AG09309 (cell line): ENCODE results near the gene BACE1-AS.
"Not testable (repeated sequence)": the region's sequence is repeated elsewhere in the genome, so short reads cannot be mapped to it uniquely, and the experiment has no call there.

ENCODE experiments used
- DNase-seq: peaks from one replicate; pipeline ENCODE4 v3.0.0-alpha.2; 2010; ENCODE audit warnings: low read depth
- H3K4me3 ChIP-seq: 2 replicates; pipeline ENCODE4 v1.5.1; 2011; ENCODE audit warnings: mild to moderate bottlenecking, low read depth, low read length, moderate library complexity; ENCODE audit not compliant: control insufficient read depth
- CTCF ChIP-seq: IDR thresholded peaks from 2 replicates; pipeline ENCODE4 v1.5.1; 2011; ENCODE audit warnings: mild to moderate bottlenecking, low read depth, low read length, inconsistent platforms; ENCODE audit not compliant: insufficient read depth, control insufficient read depth; ENCODE audit errors: missing control alignments

Gene BACE1-AS

DNA sequence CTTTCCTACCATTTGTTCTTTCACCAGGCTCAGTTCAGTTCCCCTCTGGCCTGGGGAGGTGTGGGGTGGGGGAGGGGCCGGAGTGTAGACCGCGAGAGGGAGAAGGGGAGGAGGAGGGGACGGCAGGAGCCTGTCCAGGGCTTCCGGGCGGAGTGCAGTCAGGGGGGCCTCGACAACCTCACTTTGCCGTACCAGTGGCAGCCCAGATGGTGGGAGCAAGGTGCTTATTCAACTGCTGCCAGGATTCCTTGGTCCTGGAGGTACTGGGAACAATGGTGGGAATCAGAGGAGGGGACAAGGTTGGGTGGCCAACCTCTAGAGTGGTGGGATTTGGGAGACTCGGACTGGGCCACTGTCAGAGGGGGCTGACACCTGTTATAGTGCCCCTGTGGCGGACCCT is 23.7 kb downstream of the BACE1-AS start:
- H3K4me3 ChIP-seq, result peak overlapping the region; percentile 89
- TF ChIP-seq CTCF, result no peak
- no peak for DNase-seq

DNA sequence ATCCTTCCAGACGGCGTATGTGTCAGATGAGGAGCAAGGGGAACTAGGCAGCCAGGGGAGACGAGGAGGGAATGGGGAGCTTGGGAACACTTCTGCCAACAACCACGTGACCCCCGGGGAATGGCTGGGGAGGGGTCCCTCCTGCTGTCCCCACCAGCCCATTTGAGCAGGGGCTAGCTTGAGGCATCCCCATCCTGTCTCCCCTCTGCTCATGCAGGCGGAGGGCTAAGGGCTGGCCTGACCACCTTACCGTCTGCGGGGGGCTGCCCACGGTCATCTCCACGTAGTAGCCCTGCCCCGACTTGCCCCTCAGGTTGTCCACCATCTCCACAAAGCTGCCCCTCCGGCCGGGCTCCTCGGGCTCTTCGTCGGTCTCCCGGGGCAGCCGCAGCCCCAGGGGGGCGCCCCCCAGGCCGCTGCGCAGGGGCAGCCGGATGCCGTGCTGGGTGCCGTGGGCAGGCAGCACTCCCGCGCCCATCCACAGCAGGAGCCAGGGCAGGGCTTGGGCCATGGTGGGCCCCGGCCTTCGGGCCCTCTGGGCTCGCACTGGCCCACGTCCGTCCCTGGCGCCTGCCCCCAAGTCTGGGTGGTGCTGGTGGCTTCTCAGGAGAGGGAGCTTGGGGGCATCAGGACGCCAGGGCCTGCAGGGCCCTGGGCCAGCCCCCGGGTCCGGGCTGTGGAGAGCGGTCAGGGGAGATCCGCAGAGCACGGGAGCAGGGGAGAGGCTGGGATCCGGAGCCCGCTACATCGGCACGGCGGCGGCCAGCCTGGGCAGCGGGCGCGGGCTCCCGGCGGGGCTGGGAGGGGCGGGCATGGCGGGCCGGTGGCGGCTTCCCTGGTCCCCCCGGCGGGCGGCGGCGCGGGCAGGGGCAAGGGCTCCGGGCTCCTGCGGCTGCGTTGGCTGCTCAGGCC is 24.4 kb downstream of the BACE1-AS start:
- TF ChIP-seq CTCF, result no peak
- H3K4me3 ChIP-seq, result peak overlapping the region; percentile 89
- no peak for DNase-seq

GRCh38 chr11:117316197-117316961 is 25.2 kb downstream of the BACE1-AS start, which contains the start of gene BACE1:
Gene BACE1 (minus strand): TSS chr11:117316256. CDS start chr11:117315795, 461 bp downstream.
- TF ChIP-seq CTCF, result peak; percentile 72
- peak within 1 kb of the TSS; percentile 89 for H3K4me3 ChIP-seq

DNA sequence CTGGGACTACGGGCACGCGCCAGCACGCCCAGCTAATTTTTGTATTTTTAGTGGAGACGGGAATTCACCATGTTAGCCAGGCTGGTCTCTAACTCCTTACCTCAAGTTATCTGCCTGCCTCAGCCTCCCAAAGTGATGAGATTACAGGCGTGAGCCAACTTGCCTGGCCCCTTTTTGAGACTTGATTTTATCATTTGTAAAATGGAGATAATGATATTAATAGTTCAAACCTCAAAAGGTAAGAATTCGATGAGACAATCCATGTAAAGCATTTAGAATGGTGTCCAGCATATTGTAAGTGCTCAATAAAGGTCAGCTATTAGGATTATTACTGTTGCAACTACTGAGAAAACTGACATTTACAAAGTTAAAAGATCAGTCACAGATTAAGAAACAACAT is 27.6 kb downstream of the BACE1-AS start:
- no peak for DNase-seq
- TF ChIP-seq CTCF, result no peak

More at GRCh38 chr11:117316197-117316961, 25.2 kb downstream of the BACE1-AS start, which contains the start of gene BACE1:
- peak; percentile 56 for DNase-seq

GRCh38 chr11:117319214-117319840 is 28.2 kb downstream of the BACE1-AS start:
- no peak overlapping the region for H3K4me3 ChIP-seq
- DNase-seq, result no peak
- no peak for TF ChIP-seq CTCF

More for the DNA sequence above, 27.6 kb downstream of the BACE1-AS start:
- H3K4me3 ChIP-seq, result no peak overlapping the region

GRCh38 chr11:117327255-117327566 is 36.1 kb downstream of the BACE1-AS start:
- H3K4me3 ChIP-seq, result peak overlapping the region; percentile 78
- not testable (repeated sequence) for DNase-seq
